Type B pancreatic cell (in vitro differentiated cells): ENCODE measurements around the gene NRXN2. TPM values are rescaled to one million over a fixed set of nuclear protein-coding genes. Genes with fewer than 3 reads are reported as not detected.
A peak's percentile ranks its signal among the peaks of the same experiment; 100 is the strongest.

ENCODE experiments used
- DNase-seq: peaks from one replicate; pipeline ENCODE4 v3.0.0; 2021; ENCODE audit warnings: mixed read lengths; ENCODE audit not compliant: unreplicated experiment; ENCODE audit errors: extremely low spot score
- H3K27ac Mint-ChIP-seq: 2 replicates; pipeline ENCODE4 v1.8.0; 2021; ENCODE audit warnings: mild to moderate bottlenecking, mixed read lengths
- H3K27me3 Mint-ChIP-seq: 2 replicates; pipeline ENCODE4 v1.8.0; 2021; ENCODE audit warnings: mixed read lengths
- H3K36me3 Mint-ChIP-seq: 2 replicates; pipeline ENCODE4 v1.8.0; 2021; ENCODE audit warnings: mixed read lengths
- H3K4me1 Mint-ChIP-seq: one replicate; pipeline ENCODE4 v1.8.0; 2021; ENCODE audit warnings: mixed read lengths; ENCODE audit not compliant: unreplicated experiment
- H3K4me3 Mint-ChIP-seq: 2 replicates; pipeline ENCODE4 v1.8.0; 2021; ENCODE audit warnings: mild to moderate bottlenecking, mixed read lengths
- H3K9me3 Mint-ChIP-seq: 2 replicates; pipeline ENCODE4 v1.8.0; 2021; ENCODE audit warnings: mixed read lengths
- total RNA-seq: library from RNA; stranded (reverse); gene quantifications from 2 replicates; pipeline ENCODE4 v1.2.1, GENCODE V29; 2021; ENCODE audit warnings: low replicate concordance
- TF ChIP-seq, protein P1 (sequence below): fragments of 200-600 bp; sonication (generic); conservative IDR thresholded peaks from 2 replicates; pipeline ENCODE4 v1.5.0; 2021; ENCODE audit warnings: antibody characterized with exemption, mild to moderate bottlenecking

The NRXN2 gene
- total RNA-seq, 1 donor from 2014 or later, result 22.1 TPM

GRCh38 chr11:64744544-64745188, 21.7 kb upstream of the NRXN2 start:
- Mint-ChIP-seq H3K27ac (no peak overlapping the region), H3K4me1 (peaks cover 11% of the 10 kb centered on the region), H3K9me3 (no peaks in the 10 kb centered on the region), H3K4me3 (peak overlapping the region; percentile 85), H3K27me3 (peaks cover 61% of the 10 kb centered on the region), H3K36me3 (no peaks in the 10 kb centered on the region)
- DNase-seq, result no peak
- TF ChIP-seq, protein P1, sequence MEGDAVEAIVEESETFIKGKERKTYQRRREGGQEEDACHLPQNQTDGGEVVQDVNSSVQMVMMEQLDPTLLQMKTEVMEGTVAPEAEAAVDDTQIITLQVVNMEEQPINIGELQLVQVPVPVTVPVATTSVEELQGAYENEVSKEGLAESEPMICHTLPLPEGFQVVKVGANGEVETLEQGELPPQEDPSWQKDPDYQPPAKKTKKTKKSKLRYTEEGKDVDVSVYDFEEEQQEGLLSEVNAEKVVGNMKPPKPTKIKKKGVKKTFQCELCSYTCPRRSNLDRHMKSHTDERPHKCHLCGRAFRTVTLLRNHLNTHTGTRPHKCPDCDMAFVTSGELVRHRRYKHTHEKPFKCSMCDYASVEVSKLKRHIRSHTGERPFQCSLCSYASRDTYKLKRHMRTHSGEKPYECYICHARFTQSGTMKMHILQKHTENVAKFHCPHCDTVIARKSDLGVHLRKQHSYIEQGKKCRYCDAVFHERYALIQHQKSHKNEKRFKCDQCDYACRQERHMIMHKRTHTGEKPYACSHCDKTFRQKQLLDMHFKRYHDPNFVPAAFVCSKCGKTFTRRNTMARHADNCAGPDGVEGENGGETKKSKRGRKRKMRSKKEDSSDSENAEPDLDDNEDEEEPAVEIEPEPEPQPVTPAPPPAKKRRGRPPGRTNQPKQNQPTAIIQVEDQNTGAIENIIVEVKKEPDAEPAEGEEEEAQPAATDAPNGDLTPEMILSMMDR, result no peak

DNA sequence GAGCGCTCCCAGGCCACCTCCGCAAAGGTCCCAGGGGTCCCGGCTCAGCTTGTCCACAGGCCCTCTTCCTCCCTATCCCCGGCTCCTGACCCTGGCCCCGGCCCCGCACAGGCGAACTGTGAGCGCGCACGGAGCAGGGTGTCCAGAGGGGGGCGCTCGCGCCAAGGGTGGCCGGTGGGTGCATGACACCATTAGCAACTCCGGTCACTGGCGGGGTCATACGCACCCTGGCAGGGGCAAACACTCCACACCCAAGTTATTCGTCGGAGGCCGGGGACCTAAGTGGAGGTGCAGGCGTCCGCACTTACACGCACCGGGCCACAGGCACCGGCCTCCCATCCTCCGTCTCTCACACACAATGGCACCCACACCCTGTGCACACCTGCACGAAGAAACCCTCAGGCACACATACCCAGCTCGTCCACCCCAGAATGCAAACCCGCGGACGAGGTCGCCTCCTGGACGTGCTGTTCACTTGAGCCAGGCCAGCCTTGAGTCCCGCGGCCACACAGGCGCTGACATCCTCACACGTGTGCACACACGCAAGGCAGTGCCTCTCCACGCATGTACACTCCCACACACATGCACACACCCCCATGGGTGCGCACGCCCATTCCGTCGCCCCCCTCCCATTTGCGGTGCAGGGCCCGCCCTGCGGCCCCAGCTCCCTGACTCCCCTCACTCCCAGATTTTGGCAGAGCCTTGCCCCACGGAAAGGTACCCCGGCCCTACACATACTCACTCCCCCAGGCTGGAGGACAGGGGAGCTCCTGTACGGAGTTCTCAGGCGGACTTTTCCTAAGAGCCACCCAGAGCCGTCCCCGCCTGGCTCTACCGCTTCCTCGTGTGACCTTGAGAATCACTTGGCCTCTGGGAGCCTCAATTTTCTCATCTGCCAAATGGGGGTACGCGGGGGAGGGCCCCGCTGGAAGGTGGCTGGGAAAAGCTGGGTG, 20.9 kb upstream of the NRXN2 start, which contains the start of gene RASGRP2:
TSS of gene RASGRP2 (minus strand) at position 552 of the 953 bp plus-strand sequence. CDS start 1,276 bp downstream, outside the sequence.
- Mint-ChIP-seq H3K4me3 (peak within 1 kb of the TSS; percentile 85), H3K36me3 (no peaks in the 10 kb centered on the region), H3K27ac (peak within 1 kb of the TSS; percentile 82), H3K9me3 (no peaks in the 10 kb centered on the region), H3K27me3 (peaks cover 69% of the 10 kb centered on the region), H3K4me1 (peaks cover 11% of the 10 kb centered on the region)
- no peak for DNase-seq
- TF ChIP-seq, protein P1, result peak; percentile 58

GRCh38 chr11:64742889-64743590, 20.0 kb upstream of the NRXN2 start:
- Mint-ChIP-seq H3K36me3 (no peaks in the 10 kb centered on the region), H3K27ac (no peak overlapping the region), H3K4me3 (no peak overlapping the region), H3K27me3 (peaks cover 67% of the 10 kb centered on the region), H3K9me3 (no peaks in the 10 kb centered on the region), H3K4me1 (peaks cover 9% of the 10 kb centered on the region)
- TF ChIP-seq, protein P1, result peak; percentile 96
- DNase-seq, result no peak

- no peaks in the 10 kb centered on the region for H3K9me3 Mint-ChIP-seq
- H3K27me3 Mint-ChIP-seq, result peaks cover 64% of the 10 kb centered on the region
- TF ChIP-seq, protein P1, result no peak
- no peak for DNase-seq
- H3K27ac Mint-ChIP-seq, result no peak overlapping the region
- H3K36me3 Mint-ChIP-seq, result no peaks in the 10 kb centered on the region
- H3K4me1 Mint-ChIP-seq, result peaks cover 7% of the 10 kb centered on the region
- peak overlapping the region; percentile 77 for H3K4me3 Mint-ChIP-seq
These were observed 19.3 kb upstream of the NRXN2 start for GRCh38 chr11:64742087-64742888.
